GM21390 (cell line): ENCODE measurements around the gene UMPS.

Source experiments
- ATAC-seq: cut with Tn5 transposase; IDR thresholded peaks from one replicate; pipeline ENCODE4 v1.9.1; 2021; ENCODE audit not compliant: unreplicated experiment

The UMPS gene

DNA sequence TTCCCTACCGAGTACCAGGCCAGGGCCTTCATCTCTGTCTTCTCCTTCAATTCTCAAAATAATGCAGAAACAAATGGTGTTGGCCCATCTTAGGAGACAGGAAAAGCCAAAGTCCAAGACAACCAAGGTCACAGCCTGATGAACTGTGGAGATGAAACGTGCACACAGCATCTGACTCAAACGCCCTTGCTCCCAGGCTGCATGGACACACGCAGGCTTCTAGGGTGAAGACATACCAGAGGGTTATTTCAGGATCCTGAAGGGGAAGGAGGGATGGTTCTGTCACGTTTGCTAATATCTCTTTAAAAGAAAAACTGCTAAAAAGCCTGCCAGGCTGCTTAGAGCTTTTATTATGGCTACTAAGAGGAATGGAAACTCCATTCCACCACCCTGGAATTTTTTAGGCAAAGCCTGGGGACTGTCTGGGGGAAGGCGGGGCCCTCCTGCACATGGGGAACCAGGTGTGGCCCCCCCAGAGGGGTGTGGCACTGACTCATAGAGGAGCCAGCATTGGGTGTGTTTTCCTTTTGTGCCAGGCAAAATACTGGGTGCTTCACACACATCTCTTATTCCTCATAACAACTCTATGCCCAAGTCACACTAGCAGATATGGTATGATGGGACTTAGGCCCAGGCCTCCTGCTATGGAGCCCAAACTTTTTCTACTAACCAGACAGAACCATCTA is 62.9 kb downstream of the UMPS start:
- ATAC-seq, result no peak

DNA sequence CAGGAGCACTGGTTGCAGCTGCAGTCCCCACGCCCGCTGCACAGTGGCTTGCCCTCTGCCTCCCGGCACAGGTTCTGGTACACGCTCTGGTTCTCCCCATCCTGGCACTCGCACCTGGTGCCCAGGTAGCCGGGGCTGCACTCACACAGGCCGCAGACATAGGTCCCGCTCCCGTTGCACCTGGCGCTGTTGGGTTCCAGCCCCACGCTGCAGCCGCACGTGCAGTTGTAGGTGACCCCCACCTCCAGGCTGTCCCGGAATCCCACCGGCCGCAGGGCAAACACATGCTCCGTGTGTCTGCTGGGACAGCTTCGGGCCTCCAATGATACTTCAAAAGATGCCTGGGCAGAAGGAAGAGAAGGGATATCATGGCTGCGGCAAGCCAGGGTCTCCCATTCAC is 66.2 kb downstream of the UMPS start:
- no peak for ATAC-seq

- ATAC-seq, result no peak
Measured at GRCh38 chr3:124797426-124797945, 67.2 kb downstream of the UMPS start.
